ENCODE data around the gene A4GALT.

Gene A4GALT

DNA sequence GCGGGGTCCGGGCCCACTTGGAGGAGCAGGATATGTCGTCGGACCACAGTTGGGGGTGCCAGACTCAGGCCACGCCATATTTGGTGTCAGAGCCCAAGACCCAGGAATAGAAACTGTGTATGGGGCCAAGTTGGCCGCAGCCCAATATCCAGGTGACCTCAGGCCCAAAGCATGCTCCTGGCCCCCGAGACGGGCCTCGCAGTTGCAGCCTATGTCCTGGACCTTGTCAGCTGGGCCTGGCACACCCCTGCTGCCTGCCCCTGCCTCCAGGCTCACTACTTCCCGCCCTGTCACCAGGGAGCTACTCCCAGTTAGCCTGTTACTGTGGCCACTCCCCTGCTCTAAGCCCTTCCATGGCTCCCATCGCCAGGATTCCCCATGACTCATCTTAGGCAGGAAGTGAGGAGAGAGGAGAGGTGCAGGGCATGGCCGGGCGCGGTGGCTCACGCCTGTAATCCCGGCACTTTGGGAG, 23.1 kb downstream of the A4GALT start:
- H3K4me3 ChIP-seq (replicated peaks; ENCODE audit: low read depth, low read length) = no peak overlapping the region
- DNase-seq (ENCODE audit: extremely low read depth, insufficient read length) = no peak
- TF ChIP-seq, protein P1, sequence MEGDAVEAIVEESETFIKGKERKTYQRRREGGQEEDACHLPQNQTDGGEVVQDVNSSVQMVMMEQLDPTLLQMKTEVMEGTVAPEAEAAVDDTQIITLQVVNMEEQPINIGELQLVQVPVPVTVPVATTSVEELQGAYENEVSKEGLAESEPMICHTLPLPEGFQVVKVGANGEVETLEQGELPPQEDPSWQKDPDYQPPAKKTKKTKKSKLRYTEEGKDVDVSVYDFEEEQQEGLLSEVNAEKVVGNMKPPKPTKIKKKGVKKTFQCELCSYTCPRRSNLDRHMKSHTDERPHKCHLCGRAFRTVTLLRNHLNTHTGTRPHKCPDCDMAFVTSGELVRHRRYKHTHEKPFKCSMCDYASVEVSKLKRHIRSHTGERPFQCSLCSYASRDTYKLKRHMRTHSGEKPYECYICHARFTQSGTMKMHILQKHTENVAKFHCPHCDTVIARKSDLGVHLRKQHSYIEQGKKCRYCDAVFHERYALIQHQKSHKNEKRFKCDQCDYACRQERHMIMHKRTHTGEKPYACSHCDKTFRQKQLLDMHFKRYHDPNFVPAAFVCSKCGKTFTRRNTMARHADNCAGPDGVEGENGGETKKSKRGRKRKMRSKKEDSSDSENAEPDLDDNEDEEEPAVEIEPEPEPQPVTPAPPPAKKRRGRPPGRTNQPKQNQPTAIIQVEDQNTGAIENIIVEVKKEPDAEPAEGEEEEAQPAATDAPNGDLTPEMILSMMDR (IDR thresholded peaks at IDR 0.05; ENCODE audit: insufficient read depth, low read length, poor library complexity, severe bottlenecking) = no peak

DNA sequence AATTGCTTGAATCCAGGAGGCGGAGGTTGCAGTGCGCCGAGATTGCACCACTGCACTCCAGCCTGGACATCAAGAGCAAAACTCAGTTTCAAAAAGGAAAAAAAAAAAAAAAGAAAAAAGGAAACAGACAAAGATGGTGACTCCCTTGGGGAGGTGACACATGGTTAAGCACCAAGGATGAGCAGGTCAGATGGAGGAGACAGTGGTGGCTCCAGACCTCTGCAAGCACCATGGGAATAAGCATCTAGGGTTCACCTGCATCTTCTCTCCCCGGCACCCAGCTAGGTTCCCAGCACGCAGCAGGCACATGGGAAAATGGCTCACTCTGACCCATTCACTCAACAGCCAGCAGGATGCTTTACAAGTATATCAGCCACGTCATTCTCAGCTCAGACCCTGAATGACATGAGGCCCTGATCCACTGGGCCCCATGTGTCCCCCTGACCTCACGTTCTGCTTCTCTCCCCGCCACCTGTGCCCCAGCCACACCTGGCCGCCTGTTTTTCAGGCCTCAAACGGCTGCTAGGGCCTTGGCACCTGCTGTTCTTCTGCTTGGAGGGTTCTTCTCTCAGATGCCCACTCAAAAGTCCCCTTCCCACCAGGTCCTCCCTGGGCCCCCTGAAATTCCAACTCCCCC, 24.2 kb downstream of the A4GALT start:
- TF ChIP-seq, protein P1 (IDR thresholded peaks at IDR 0.05; ENCODE audit: insufficient read depth, low read length, poor library complexity, severe bottlenecking) = no peak
- Histone ChIP-seq H3K27me3 (replicated peaks; ENCODE audit: control insufficient read depth, insufficient read depth, low read length) (no peaks in the 10 kb centered on the region), H3K36me3 (ENCODE audit: control insufficient read depth, insufficient read depth, low read length) (peaks cover 8% of the 10 kb centered on the region), H3K4me3 (replicated peaks; ENCODE audit: low read depth, low read length) (no peak overlapping the region)
- no peak for DNase-seq (ENCODE audit: extremely low read depth, insufficient read length)

More for the DNA sequence above, 23.1 kb downstream of the A4GALT start:
- no peaks in the 10 kb centered on the region for H3K27me3 ChIP-seq (replicated peaks; ENCODE audit: control insufficient read depth, insufficient read depth, low read length)
- peaks cover 8% of the 10 kb centered on the region for H3K36me3 ChIP-seq (ENCODE audit: control insufficient read depth, insufficient read depth, low read length)

DNA sequence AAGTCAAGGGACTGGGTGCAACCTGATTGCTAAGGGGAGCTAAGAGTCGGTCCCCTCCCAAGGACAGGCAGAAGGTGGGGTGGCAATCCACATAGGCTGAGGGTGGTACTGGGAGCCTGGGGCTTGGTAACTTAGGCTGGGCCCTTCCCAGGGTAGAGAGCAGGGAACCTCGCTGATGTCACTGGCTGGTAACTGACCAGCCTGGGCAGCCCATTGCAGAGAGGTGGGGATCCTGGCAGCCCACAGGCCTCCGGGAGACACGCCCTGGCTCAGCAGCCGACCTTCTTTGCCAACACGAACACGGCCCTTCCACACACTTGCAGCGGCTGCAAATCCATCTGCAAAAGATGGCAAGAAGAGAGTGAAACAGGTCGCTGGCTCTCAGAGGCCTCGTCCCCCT, 25.4 kb downstream of the A4GALT start:
- no peak for DNase-seq (ENCODE audit: extremely low read depth, insufficient read length)
- Histone ChIP-seq H3K27me3 (replicated peaks; ENCODE audit: control insufficient read depth, insufficient read depth, low read length) (no peaks in the 10 kb centered on the region), H3K36me3 (ENCODE audit: control insufficient read depth, insufficient read depth, low read length) (peaks cover 8% of the 10 kb centered on the region), H3K4me3 (replicated peaks; ENCODE audit: low read depth, low read length) (no peak overlapping the region)
- TF ChIP-seq, protein P1 (IDR thresholded peaks at IDR 0.05; ENCODE audit: insufficient read depth, low read length, poor library complexity, severe bottlenecking) = no peak

DNA sequence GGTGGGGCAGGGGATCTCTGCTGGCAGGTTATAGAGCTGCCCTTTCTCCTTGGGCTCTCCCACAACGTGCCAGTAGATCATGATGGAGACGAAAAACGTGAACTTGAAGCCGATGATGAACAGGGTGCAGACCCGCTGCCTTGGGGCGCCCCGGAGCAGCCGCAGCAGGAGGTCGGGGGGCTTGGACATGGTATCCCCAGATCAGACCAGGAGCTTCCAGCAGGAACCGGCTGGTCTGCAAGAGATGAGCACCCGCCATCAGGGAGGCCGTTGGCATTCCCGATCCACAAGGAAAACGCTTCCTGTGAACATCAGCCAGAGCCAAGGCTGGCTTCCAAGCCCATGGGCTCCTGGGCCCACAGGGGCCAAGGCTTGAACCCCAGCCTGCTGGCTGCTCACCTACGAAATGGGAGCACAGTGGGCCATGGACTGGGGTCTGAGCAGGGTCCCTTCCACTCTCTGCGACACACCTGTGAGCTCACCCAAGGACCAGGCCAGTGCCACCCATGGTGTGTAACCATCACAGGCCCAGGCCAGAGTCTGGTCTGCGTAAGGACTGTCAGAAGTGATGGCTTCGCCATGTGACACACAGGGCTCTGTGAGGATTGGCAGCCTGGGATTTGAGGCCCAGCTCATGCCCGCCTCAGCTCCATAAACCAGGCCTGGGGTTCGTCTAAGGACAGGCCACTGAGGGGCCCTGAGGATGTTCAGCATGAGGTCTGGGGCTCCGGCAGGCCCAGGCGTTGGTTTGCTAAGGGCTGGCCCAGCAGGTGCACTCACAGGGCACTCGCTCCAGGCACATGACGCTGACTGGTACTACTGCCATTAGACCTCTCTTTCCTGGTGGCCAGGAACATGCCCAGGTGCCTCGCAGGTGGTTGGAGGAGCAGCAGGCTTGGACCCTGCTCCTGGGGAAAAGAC, 26.6 kb downstream of the A4GALT start:
- no peak for DNase-seq (ENCODE audit: extremely low read depth, insufficient read length)
- Histone ChIP-seq H3K4me3 (replicated peaks; ENCODE audit: low read depth, low read length) (no peak overlapping the region), H3K36me3 (ENCODE audit: control insufficient read depth, insufficient read depth, low read length) (peaks cover 8% of the 10 kb centered on the region), H3K27me3 (replicated peaks; ENCODE audit: control insufficient read depth, insufficient read depth, low read length) (no peaks in the 10 kb centered on the region)
- TF ChIP-seq, protein P1 (IDR thresholded peaks at IDR 0.05; ENCODE audit: insufficient read depth, low read length, poor library complexity, severe bottlenecking) = no peak

DNA sequence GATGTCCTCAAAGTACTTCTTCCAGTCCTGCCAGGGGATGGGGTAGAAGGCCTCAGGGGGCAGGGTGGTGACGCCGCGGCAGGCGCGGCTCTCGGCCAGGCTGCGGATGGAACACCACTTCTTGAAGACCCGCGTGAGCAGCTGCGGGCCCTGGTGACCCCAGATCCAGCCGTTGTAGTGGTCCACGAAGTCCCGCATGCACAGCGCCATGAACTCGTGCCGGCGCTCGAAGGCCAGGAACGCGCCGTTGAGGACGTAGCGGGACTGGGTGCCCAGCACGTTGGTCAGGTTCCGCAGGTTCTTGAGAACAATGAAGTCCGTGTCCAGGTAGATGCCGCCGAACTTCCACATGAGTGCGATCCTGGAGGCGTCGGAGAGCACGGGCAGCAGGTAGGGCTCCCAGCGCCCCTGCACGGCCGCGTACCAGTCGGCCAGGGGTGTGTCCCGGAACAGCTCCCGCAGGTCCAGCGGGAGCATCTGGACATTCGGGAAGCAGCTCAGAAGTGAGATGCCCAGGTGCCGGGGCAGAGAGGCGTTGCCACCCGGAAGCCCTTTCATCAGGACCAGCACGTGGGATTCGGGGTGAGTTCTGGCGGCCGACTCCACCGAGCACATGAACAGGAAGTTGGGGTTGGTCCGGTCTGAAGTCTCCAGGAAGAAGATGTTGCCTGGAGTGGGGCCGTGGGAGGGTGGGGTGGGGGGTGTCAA, 27.5 kb downstream of the A4GALT start:
- Histone ChIP-seq H3K27me3 (replicated peaks; ENCODE audit: control insufficient read depth, insufficient read depth, low read length) (no peaks in the 10 kb centered on the region), H3K4me3 (replicated peaks; ENCODE audit: low read depth, low read length) (no peak overlapping the region), H3K36me3 (ENCODE audit: control insufficient read depth, insufficient read depth, low read length) (peaks cover 8% of the 10 kb centered on the region)
- no peak for DNase-seq (ENCODE audit: extremely low read depth, insufficient read length)
- TF ChIP-seq, protein P1 (IDR thresholded peaks at IDR 0.05; ENCODE audit: insufficient read depth, low read length, poor library complexity, severe bottlenecking) = no peak
